Activated CD8-positive, alpha-beta T cell treated with anti-CD3 and anti-CD28 coated beads for 36 hours (primary cell): ENCODE results near the gene RET. TPM values are rescaled to one million over a fixed set of nuclear protein-coding genes. Genes with fewer than 3 reads are reported as not detected.

Experiments
- ATAC-seq: fragments of 200-7000 bp; cut with Tn5 transposase; one replicate; pipeline ENCODE4 v1.10.0; 2021; ENCODE audit warnings: mild to moderate bottlenecking, moderate library complexity
- CTCF ChIA-PET: fragments of 350-600 bp; sonication (Branson Sonifier 250); formaldehyde crosslinking; loops from one replicate; lab custom pipeline; 2021; ENCODE audit warnings: antibody characterized with exemption; lab: Charles Lee
- POLR2A ChIA-PET: fragments of 350-600 bp; sonication (Branson Sonifier 250); formaldehyde crosslinking; loops from one replicate; lab custom pipeline; 2021; ENCODE audit warnings: antibody characterized with exemption; lab: Charles Lee
- DNase-seq: peaks from one replicate; pipeline ENCODE4 v3.0.0-alpha.2; 2020
- H3K27ac Mint-ChIP-seq: one replicate; pipeline ENCODE4 v1.8.0; 2021; ENCODE audit warnings: mild to moderate bottlenecking, mixed read lengths
- H3K27me3 Mint-ChIP-seq: one replicate; pipeline ENCODE4 v1.8.0; 2021; ENCODE audit warnings: mixed read lengths
- H3K36me3 Mint-ChIP-seq: one replicate; pipeline ENCODE4 v1.8.0; 2021; ENCODE audit warnings: low read depth, mixed read lengths
- H3K4me1 Mint-ChIP-seq: one replicate; pipeline ENCODE4 v1.8.0; 2021; ENCODE audit warnings: low read depth, mixed read lengths
- H3K4me3 Mint-ChIP-seq: one replicate; pipeline ENCODE4 v1.8.0; 2021; ENCODE audit warnings: mild to moderate bottlenecking, moderate library complexity, mixed read lengths
- H3K9me3 Mint-ChIP-seq: one replicate; pipeline ENCODE4 v1.8.0; 2021; ENCODE audit warnings: mixed read lengths
- CTCF ChIP-seq: fragments of 200-600 bp; IDR thresholded peaks from one replicate; pipeline ENCODE4 v1.8.0; 2022; ENCODE audit warnings: antibody characterized with exemption, mild to moderate bottlenecking
- intact Hi-C: fragments of 100-400 bp; cut with micrococcal nuclease; formaldehyde crosslinking; loops from one replicate; pipeline ENCODE4 v1.10.0; 2022
- total RNA-seq, 2 experiments: library from RNA; stranded (reverse); gene quantifications; one replicate each; pipeline ENCODE4 v1.2.3, GENCODE V29; 2021

Gene RET
- total RNA-seq, 2 experiments from 2014 or later = 0.13 to 0.47 TPM

- no peak overlapping the region for H3K27ac Mint-ChIP-seq
- H3K4me3 Mint-ChIP-seq = no peak overlapping the region
- CTCF ChIA-PET = interaction anchor here (1.1 kb wide), 1 partner anchor 10 kb away, joined by 3 read pairs; no protein-coding TSS in a partner anchor
- H3K9me3 Mint-ChIP-seq = no peaks in the 10 kb centered on the region
- TF ChIP-seq CTCF = no peak
- H3K4me1 Mint-ChIP-seq = no peaks in the 10 kb centered on the region
- H3K27me3 Mint-ChIP-seq = peaks cover 2% of the 10 kb centered on the region
- no peak for DNase-seq
- no peaks in the 10 kb centered on the region for H3K36me3 Mint-ChIP-seq
- ATAC-seq = no peak
- POLR2A ChIA-PET = no interaction called here
- intact Hi-C loops = no loop called here
Measured at GRCh38 chr10:43069579-43069978, 7.3 kb upstream of the RET start.

- no peak for TF ChIP-seq CTCF
- CTCF ChIA-PET = interaction anchor here (1.1 kb wide), 1 partner anchor 9 kb away, joined by 3 read pairs; no protein-coding TSS in a partner anchor
- POLR2A ChIA-PET = no interaction called here
- DNase-seq = no peak
- Mint-ChIP-seq H3K9me3 (no peaks in the 10 kb centered on the region), H3K4me3 (no peak overlapping the region), H3K4me1 (no peaks in the 10 kb centered on the region), H3K27ac (no peak overlapping the region), H3K27me3 (peaks cover 5% of the 10 kb centered on the region), H3K36me3 (no peaks in the 10 kb centered on the region)
- intact Hi-C loops = no loop called here
- ATAC-seq = no peak
Measured at GRCh38 chr10:43070121-43071085, 6.5 kb upstream of the RET start.

GRCh38 chr10:43071865-43072650 is 4.8 kb upstream of the RET start:
- Mint-ChIP-seq H3K4me3 (no peak overlapping the region), H3K9me3 (no peaks in the 10 kb centered on the region), H3K4me1 (no peaks in the 10 kb centered on the region), H3K27me3 (peaks cover 13% of the 10 kb centered on the region), H3K36me3 (no peaks in the 10 kb centered on the region), H3K27ac (no peak overlapping the region)
- intact Hi-C loops = no loop called here
- ChIA-PET CTCF (no interaction called here), POLR2A (no interaction called here)
- DNase-seq (no peak), ATAC-seq (no peak)
- no peak for TF ChIP-seq CTCF

- Mint-ChIP-seq H3K9me3 (no peaks in the 10 kb centered on the region), H3K27ac (no peak overlapping the region), H3K4me1 (peaks cover 4% of the 10 kb centered on the region), H3K27me3 (peaks cover 19% of the 10 kb centered on the region), H3K36me3 (no peaks in the 10 kb centered on the region), H3K4me3 (no peak overlapping the region)
- TF ChIP-seq CTCF = no peak
- intact Hi-C loops = no loop called here
- no peak for DNase-seq
- ChIA-PET POLR2A (no interaction called here), CTCF (no interaction called here)
- no peak for ATAC-seq
Measured at GRCh38 chr10:43073191-43073590, 3.7 kb upstream of the RET start.
